ENCODE measurements around the gene ZSCAN22. TPM values are rescaled to one million over a fixed set of nuclear protein-coding genes. Genes with fewer than 3 reads are reported as not detected.

The ZSCAN22 gene
- total RNA-seq, 4 donors from 2014 or later: 1.1 to 2.4 (median 1.8) TPM

- Histone ChIP-seq H3K9me3 (no peaks in the 10 kb centered on the region), H3K36me3 (peaks cover 0 to 2% of the 10 kb centered on the region in 2 donors), H3K4me1 (peaks cover 40 to 48% of the 10 kb centered on the region in 2 donors), H3K4me3 (no peak overlapping the region), H3K27me3 (no peaks in the 10 kb centered on the region), H3K27ac (no peak overlapping the region)
- intact Hi-C loops (cut with DNase I; ENCODE audit: low total_unique reads): loop anchor here (5.0 kb wide), 1 partner anchor 201 kb away; the partner anchor contains the start of gene ZNF274
- in situ Hi-C loops (cut with MboI; ENCODE audit: low sequenced_read_pairs in 4 of 4): no loop called here
- ATAC-seq: no peak
- TF ChIP-seq POLR2A (IDR thresholded peaks at IDR 0.05) (no peak), CTCF (IDR thresholded peaks at IDR 0.05 in 4 of 5, conservative IDR thresholded peaks at IDR 0.05 in 1 of 5) (no peak)
- no peak for DNase-seq
Measured at GRCh38 chr19:58382997-58383603, 56.3 kb downstream of the ZSCAN22 start.

GRCh38 chr19:58385313-58385890 lies 58.6 kb downstream of the ZSCAN22 start:
- Histone ChIP-seq H3K27ac (peak overlapping the region; percentile 95 to 100 (median 99)), H3K27me3 (no peaks in the 10 kb centered on the region), H3K4me1 (peaks cover 32 to 40% of the 10 kb centered on the region in 2 donors), H3K9me3 (no peaks in the 10 kb centered on the region), H3K36me3 (peaks cover 0 to 22% of the 10 kb centered on the region in 2 donors), H3K4me3 (peak overlapping the region; percentile 75 to 89 (median 78))
- intact Hi-C loops (cut with DNase I; ENCODE audit: low total_unique reads) (loop anchor here (5.0 kb wide), 1 partner anchor 82 kb away; the partner anchor contains the start of gene ZNF324), in situ Hi-C loops (cut with MboI; ENCODE audit: low sequenced_read_pairs in 4 of 4) (no loop called here)
- DNase-seq (no peak), ATAC-seq (no peak)
- TF ChIP-seq POLR2A (IDR thresholded peaks at IDR 0.05) (no peak), CTCF (IDR thresholded peaks at IDR 0.05 in 4 of 5, conservative IDR thresholded peaks at IDR 0.05 in 1 of 5) (no peak)

- Histone ChIP-seq H3K4me3 (peak overlapping the region; percentile 75 to 89 (median 78)), H3K4me1 (peaks cover 36 to 40% of the 10 kb centered on the region in 2 donors), H3K27me3 (no peaks in the 10 kb centered on the region), H3K9me3 (no peaks in the 10 kb centered on the region), H3K27ac (peak overlapping the region; percentile 95 to 100 (median 99)), H3K36me3 (peaks cover 0 to 28% of the 10 kb centered on the region in 2 donors)
- in situ Hi-C loops (cut with MboI; ENCODE audit: low sequenced_read_pairs in 4 of 4): no loop called here
- peak; percentile 6 to 15 for ATAC-seq
- no peak for DNase-seq
- intact Hi-C loops (cut with DNase I; ENCODE audit: low total_unique reads): loop anchor here (2.0 to 5.0 kb wide), 2 partner anchors 55 to 81 kb away; partner anchors contain the start of genes ZNF132 and ZNF324
- no peak for TF ChIP-seq CTCF (IDR thresholded peaks at IDR 0.05 in 4 of 5, conservative IDR thresholded peaks at IDR 0.05 in 1 of 5)
Measured at GRCh38 chr19:58385891-58386575, 59.2 kb downstream of the ZSCAN22 start.

GRCh38 chr19:58386576-58387337 lies 60.0 kb downstream of the ZSCAN22 start, which contains the start of gene RPS5:
RPS5 (plus strand) TSS chr19:58387269; CDS start chr19:58388138, 869 bp downstream.
- Histone ChIP-seq H3K4me1 (peaks cover 33 to 35% of the 10 kb centered on the region in 2 donors), H3K36me3 (peaks cover 0 to 35% of the 10 kb centered on the region in 2 donors), H3K27ac (peak within 1 kb of the TSS; percentile 95 to 100 (median 99)), H3K4me3 (peak within 1 kb of the TSS; percentile 75 to 89 (median 78)), H3K9me3 (no peaks in the 10 kb centered on the region), H3K27me3 (no peaks in the 10 kb centered on the region)
- in situ Hi-C loops (cut with MboI; ENCODE audit: low sequenced_read_pairs in 4 of 4) (no loop called here), intact Hi-C loops (cut with DNase I; ENCODE audit: low total_unique reads) (loop anchor here (1.0 to 5.0 kb wide), 5 partner anchors 15 to 81 kb away; partner anchors contain the start of genes ZNF132, ZNF324, ZNF497 and ZNF584)
- DNase-seq (peak; percentile 96 to 97), ATAC-seq (peak; percentile 99)
- TF ChIP-seq CTCF (IDR thresholded peaks at IDR 0.05 in 4 of 5, conservative IDR thresholded peaks at IDR 0.05 in 1 of 5): no peak
- peak; percentile 85 to 88 for TF ChIP-seq POLR2A (IDR thresholded peaks at IDR 0.05)
